ENCODE results near the gene PSMB2. TPM values are rescaled to one million over a fixed set of nuclear protein-coding genes. Genes with fewer than 3 reads are reported as not detected.

The PSMB2 gene
- total and polyA plus RNA-seq, 2 of the 8 experiments (the other 6 are each of a cell fraction or from before 2014, with no cell fraction given) = 91.4 to 101 TPM

- Histone ChIP-seq H4K5ac (ENCODE audit: insufficient read length, low read depth, low read length) (no peak overlapping the region), H3K79me2 (ENCODE audit: control insufficient read depth in 1 of 2, insufficient read depth in 2 of 2, low read length in 2 of 2) (no peaks in the 10 kb centered on the region), H3K36me3 (ENCODE audit: control insufficient read depth in 2 of 4, insufficient read depth in 4 of 4, low read length in 3 of 4) (no peaks in the 10 kb centered on the region), H3K79me1 (ENCODE audit: low read depth, low read length) (no peaks in the 10 kb centered on the region; the same call in 1 of the 2 replicates), H3K56ac (replicated peaks; ENCODE audit: insufficient read length, low read depth, low read length) (no peak overlapping the region), H4K8ac (ENCODE audit: extremely low read depth, insufficient read depth, low read length) (no peak overlapping the region), H3K4me3 (ENCODE audit: extremely low read depth in 1 of 4, insufficient read depth in 2 of 4, low read depth in 3 of 4, low read length in 4 of 4) (no peak overlapping the region), H3K4ac (replicated peaks; ENCODE audit: insufficient read length, low read depth, low read length) (no peak overlapping the region), H4K91ac (replicated peaks; ENCODE audit: insufficient read length, low read length) (no peak overlapping the region), H3K23me2 (ENCODE audit: low read depth, low read length) (no peaks in the 10 kb centered on the region), H3K4me1 (replicated peaks in 1 of 4; ENCODE audit: control insufficient read depth in 3 of 4, insufficient read depth in 4 of 4, low read length in 3 of 4) (no peaks in the 10 kb centered on the region), H3K14ac (ENCODE audit: insufficient read length) (no peak overlapping the region), H3K9ac (replicated peaks in 1 of 4; ENCODE audit: extremely low read depth in 1 of 4, low read depth in 3 of 4, low read length in 3 of 4) (no peak overlapping the region), H3K18ac (ENCODE audit: extremely low read depth, low read length) (no peak overlapping the region), H2AFZ (ENCODE audit: low read length) (no peak overlapping the region), H2BK20ac (ENCODE audit: low read length) (no peak overlapping the region), H3K9me3 (ENCODE audit: insufficient read depth in 2 of 2, low read depth in 1 of 2, low read length in 1 of 2) (no peaks in the 10 kb centered on the region), H3K4me2 (ENCODE audit: insufficient read depth in 1 of 2, low read depth in 2 of 2, low read length in 2 of 2) (no peak overlapping the region), H3K23ac (ENCODE audit: insufficient read length) (no peak overlapping the region), H4K20me1 (replicated peaks in 1 of 2; ENCODE audit: control insufficient read depth in 1 of 2, insufficient read depth in 2 of 2, low read length in 2 of 2) (peaks cover 0 to 3% of the 10 kb centered on the region in 2 experiments), H2BK15ac (ENCODE audit: low read length) (no peak overlapping the region), H3K27me3 (replicated peaks in 1 of 4; ENCODE audit: control insufficient read depth in 3 of 4, extremely low read depth in 1 of 4, insufficient read depth in 3 of 4, low read length in 3 of 4) (peaks cover 0 to 5% (median 0%) of the 10 kb centered on the region in 4 experiments; a peak in 2 of 7 replicates), H2BK12ac (ENCODE audit: low read depth, low read length) (no peak overlapping the region), H3K27ac (ENCODE audit: low read depth, low read length) (no peak overlapping the region), H2BK120ac (replicated peaks; ENCODE audit: low read depth, low read length) (no peak overlapping the region), H2BK5ac (ENCODE audit: low read depth, low read length) (no peak overlapping the region), H2AK5ac (ENCODE audit: low read depth, low read length) (no peak overlapping the region)
- 69% methylated on average over 6 of the region's 6 CpGs; no CpG with 5 or more reads in 1 of the 2 experiments for WGBS, 2 experiments (ENCODE audit: extremely low coverage in 1 of 2, insufficient coverage in 1 of 2, insufficient read length in 1 of 2, insufficient replicate concordance in 2 of 2, low coverage in 1 of 2, low lambda C conversion rate in 2 of 2, missing lambda C conversion rate in 1 of 2)
- TF ChIP-seq SIX5 (IDR thresholded peaks at IDR 0.05; ENCODE audit: low read depth, low read length) = no peak
- TF ChIP-seq CBX5 (IDR thresholded peaks at IDR 0.05; ENCODE audit: low read depth, low read length) = no peak
- no peak for TF ChIP-seq FOSL1 (IDR thresholded peaks at IDR 0.05; ENCODE audit: insufficient read depth, low read depth, low read length)
- ChIA-PET CTCF (ENCODE audit: partially characterized antibody) (interaction anchor here (0.5 to 4.5 kb wide), 6 partner anchors 14 to 1120 kb away, joined by 3 to 18 read pairs (median 6); no protein-coding TSS in a partner anchor), POLR2A (ENCODE audit: partially characterized antibody) (interaction anchor here (0.8 kb wide), 1 partner anchor 15 kb away, joined by 3 read pairs; no protein-coding TSS in a partner anchor)
- no peak for DNase-seq (ENCODE audit: low read depth in 1 of 2, low spot score in 2 of 2)
- no peak for FAIRE-seq
These were observed 18.3 kb upstream of the PSMB2 start for GRCh38 chr1:35659589-35659988.

Data from H1 (cell line).